PC-9 (cell line): Measurements from ENCODE around the gene HEPHL1. TPM values are rescaled to one million over a fixed set of nuclear protein-coding genes. Genes with fewer than 3 reads are reported as not detected.

Source experiments
- BruUV-seq: library from RNA; stranded (reverse); fragments of 400-500 nt; replicated peaks from 2 replicates; lab custom pipeline; 2021; lab: Mats Ljungman, UMichigan
- CTCF ChIA-PET: fragments of 300-600 bp; sonication (Branson Sonifier 250); formaldehyde crosslinking; loops from one replicate; lab custom pipeline; 2022; ENCODE audit warnings: antibody characterized with exemption; lab: Charles Lee
- POLR2A ChIA-PET: fragments of 300-600 bp; sonication (Branson Sonifier 250); formaldehyde crosslinking; loops from one replicate; lab custom pipeline; 2022; ENCODE audit warnings: antibody characterized with exemption; ENCODE audit not compliant: unreplicated experiment; lab: Charles Lee
- DNase-seq, 2 experiments: peaks; one replicate each; pipeline versions ENCODE4 v3.0.0 to v3.0.0-alpha.2; 2015 to 2022; ENCODE audit warnings: mixed read lengths in 1 of 2
- H2AFZ ChIP-seq: fragments of 200-600 bp; sonication (generic); 2 replicates; pipeline ENCODE4 v1.8.1; 2017; ENCODE audit warnings: antibody characterized with exemption
- H3F3A ChIP-seq: fragments of 200-600 bp; sonication (generic); 2 replicates; pipeline ENCODE4 v1.8.1; 2017; ENCODE audit warnings: antibody characterized with exemption, mild to moderate bottlenecking, low read depth; ENCODE audit not compliant: insufficient read depth
- H3K27ac ChIP-seq: fragments of 200-600 bp; sonication (generic); 2 replicates; pipeline ENCODE4 v1.6.1; 2016; ENCODE audit warnings: mixed run types
- H3K27me3 ChIP-seq: fragments of 200-600 bp; sonication (generic); 2 replicates; pipeline ENCODE4 v1.6.1; 2016; ENCODE audit warnings: low read depth, mixed run types; ENCODE audit not compliant: insufficient read depth
- H3K36me3 ChIP-seq: fragments of 200-600 bp; sonication (generic); 2 replicates; pipeline ENCODE4 v1.6.1; 2016; ENCODE audit warnings: low read depth, mixed run types
- H3K4me1 ChIP-seq: fragments of 200-600 bp; sonication (generic); replicated peaks from 2 replicates; pipeline ENCODE4 v1.6.1; 2016; ENCODE audit warnings: mixed run types; ENCODE audit not compliant: insufficient read depth
- H3K4me2 ChIP-seq: fragments of 200-600 bp; sonication (generic); 2 replicates; pipeline ENCODE4 v1.6.1; 2017; ENCODE audit warnings: mixed run types
- H3K4me3 ChIP-seq: fragments of 200-600 bp; sonication (generic); 2 replicates; pipeline ENCODE4 v1.6.1; 2016; ENCODE audit warnings: mixed run types
- H3K79me2 ChIP-seq: fragments of 200-600 bp; sonication (generic); 2 replicates; pipeline ENCODE4 v1.6.1; 2017; ENCODE audit warnings: low read depth, mixed run types
- H3K9me2 ChIP-seq: fragments of 200-600 bp; sonication (generic); 2 replicates; pipeline ENCODE4 v1.8.1; 2017; ENCODE audit warnings: mild to moderate bottlenecking; ENCODE audit not compliant: insufficient read depth
- H3K9me3 ChIP-seq: fragments of 200-600 bp; sonication (generic); 2 replicates; pipeline ENCODE4 v1.8.1; 2016; ENCODE audit warnings: low read depth; ENCODE audit not compliant: insufficient read depth
- H4K20me1 ChIP-seq: fragments of 200-600 bp; sonication (generic); 2 replicates; pipeline ENCODE4 v1.8.1; 2017; ENCODE audit not compliant: insufficient read depth
- EZH2 ChIP-seq: fragments of 200-600 bp; sonication (generic); IDR thresholded peaks from 2 replicates; pipeline ENCODE4 v1.8.0; 2017; ENCODE audit warnings: antibody characterized with exemption, low read depth
- intact Hi-C: fragments of 100-400 bp; cut with micrococcal nuclease; formaldehyde crosslinking; loops from one replicate; pipeline ENCODE4 v1.10.0; 2022; ENCODE audit not compliant: unreplicated experiment
- total RNA-seq: library from RNA; stranded (reverse); gene quantifications from 2 replicates; pipeline ENCODE4 v1.2.3, GENCODE V29; 2021
- TF ChIP-seq, protein P1 (sequence below): fragments of 200-600 bp; sonication (generic); conservative IDR thresholded peaks from 2 replicates; pipeline ENCODE4 v1.6.1; 2017; ENCODE audit warnings: mixed run types, antibody characterized with exemption, mild to moderate bottlenecking, moderate library complexity

Gene HEPHL1
- total RNA-seq, 1 experiment from 2014 or later: not detected

DNA sequence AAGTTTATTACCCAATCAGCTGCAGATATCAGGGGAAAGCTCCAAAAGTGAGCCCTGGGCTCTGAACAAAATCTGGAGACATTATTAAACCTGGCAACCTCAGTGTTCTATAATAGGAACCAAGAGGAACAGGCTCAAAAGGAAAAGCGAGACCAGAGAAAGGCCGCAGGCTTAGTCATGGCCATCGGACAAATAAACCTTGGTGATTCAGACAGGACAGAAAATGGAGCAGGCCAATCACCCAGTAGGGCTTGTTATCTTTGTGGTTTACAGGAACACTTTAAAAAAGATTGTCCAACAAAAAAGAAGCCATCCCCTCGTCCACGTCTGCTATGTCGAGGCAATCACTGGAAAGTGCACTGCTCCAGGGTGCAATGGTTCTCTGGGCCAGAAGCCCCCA is 99.8 kb downstream of the HEPHL1 start:
- CTCF ChIA-PET: no interaction called here
- Histone ChIP-seq H3K4me1 (peaks cover 9% of the 10 kb centered on the region), H3K36me3 (no peaks in the 10 kb centered on the region), H3K4me3 (no peak overlapping the region), H3K27ac (no peak overlapping the region), H3K4me2 (no peak overlapping the region), H3K9me3 (no peaks in the 10 kb centered on the region), H2AFZ (no peak overlapping the region), H4K20me1 (no peaks in the 10 kb centered on the region), H3K27me3 (no peaks in the 10 kb centered on the region), H3K79me2 (no peaks in the 10 kb centered on the region), H3F3A (no peaks in the 10 kb centered on the region), H3K9me2 (no peaks in the 10 kb centered on the region)
- DNase-seq: no peak
- no peak for TF ChIP-seq EZH2
- TF ChIP-seq, protein P1, sequence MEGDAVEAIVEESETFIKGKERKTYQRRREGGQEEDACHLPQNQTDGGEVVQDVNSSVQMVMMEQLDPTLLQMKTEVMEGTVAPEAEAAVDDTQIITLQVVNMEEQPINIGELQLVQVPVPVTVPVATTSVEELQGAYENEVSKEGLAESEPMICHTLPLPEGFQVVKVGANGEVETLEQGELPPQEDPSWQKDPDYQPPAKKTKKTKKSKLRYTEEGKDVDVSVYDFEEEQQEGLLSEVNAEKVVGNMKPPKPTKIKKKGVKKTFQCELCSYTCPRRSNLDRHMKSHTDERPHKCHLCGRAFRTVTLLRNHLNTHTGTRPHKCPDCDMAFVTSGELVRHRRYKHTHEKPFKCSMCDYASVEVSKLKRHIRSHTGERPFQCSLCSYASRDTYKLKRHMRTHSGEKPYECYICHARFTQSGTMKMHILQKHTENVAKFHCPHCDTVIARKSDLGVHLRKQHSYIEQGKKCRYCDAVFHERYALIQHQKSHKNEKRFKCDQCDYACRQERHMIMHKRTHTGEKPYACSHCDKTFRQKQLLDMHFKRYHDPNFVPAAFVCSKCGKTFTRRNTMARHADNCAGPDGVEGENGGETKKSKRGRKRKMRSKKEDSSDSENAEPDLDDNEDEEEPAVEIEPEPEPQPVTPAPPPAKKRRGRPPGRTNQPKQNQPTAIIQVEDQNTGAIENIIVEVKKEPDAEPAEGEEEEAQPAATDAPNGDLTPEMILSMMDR: no peak
- no TSS peak for BruUV-seq
- intact Hi-C loops: no loop called here
- POLR2A ChIA-PET: no interaction called here

DNA sequence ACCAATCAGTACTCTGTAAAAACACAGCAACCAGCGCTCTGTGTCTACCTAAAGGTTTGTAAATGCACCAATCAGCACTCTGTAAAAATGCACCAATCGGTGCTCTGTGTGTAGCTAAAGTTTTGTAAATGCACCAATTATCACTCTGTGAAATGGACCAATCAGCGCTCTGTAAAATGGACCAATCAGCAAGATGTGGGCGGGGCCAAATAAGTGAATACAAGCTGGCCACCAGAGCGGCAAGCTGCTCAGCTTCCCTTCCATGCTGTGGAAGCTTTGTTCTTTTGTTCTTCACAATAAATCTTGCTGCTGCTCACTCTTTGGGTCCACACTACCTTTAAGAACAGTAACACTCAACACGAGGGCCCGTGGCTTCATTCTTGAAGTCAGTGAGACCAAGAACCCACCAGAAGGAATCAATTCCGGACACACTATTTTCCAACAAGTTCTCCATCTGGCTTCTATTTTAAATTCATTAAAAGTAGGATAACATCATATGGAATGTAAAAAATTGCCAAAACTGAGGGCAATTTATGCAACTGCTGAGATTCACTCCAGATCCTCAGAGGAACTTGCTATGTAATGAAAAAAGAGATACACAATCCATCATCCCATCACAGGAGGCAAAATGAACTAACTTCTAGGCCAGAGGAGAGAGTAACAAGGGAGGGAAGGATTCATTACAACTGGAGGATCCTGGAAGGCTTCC is 104.4 kb downstream of the HEPHL1 start:
- POLR2A ChIA-PET: no interaction called here
- TF ChIP-seq EZH2: no peak
- TF ChIP-seq, protein P1: no peak
- no peaks in the 10 kb centered on the region for H3K9me2 ChIP-seq
- CTCF ChIA-PET: no interaction called here
- no peaks in the 10 kb centered on the region for H3K27me3 ChIP-seq
- H3K4me2 ChIP-seq: no peak overlapping the region
- no peak overlapping the region for H3K4me3 ChIP-seq
- no peak overlapping the region for H3K27ac ChIP-seq
- peaks cover 25% of the 10 kb centered on the region for H3K4me1 ChIP-seq
- intact Hi-C loops: loop anchor here (5.0 kb wide), 1 partner anchor 367 kb away; the partner anchor contains the start of genes ANKRD49 and MRE11
- H3K9me3 ChIP-seq: no peaks in the 10 kb centered on the region
- no peaks in the 10 kb centered on the region for H4K20me1 ChIP-seq
- no TSS peak for BruUV-seq
- no peak for DNase-seq
- peaks cover 29% of the 10 kb centered on the region for H3F3A ChIP-seq
- peaks cover 36% of the 10 kb centered on the region for H3K79me2 ChIP-seq
- no peak overlapping the region for H2AFZ ChIP-seq
- no peaks in the 10 kb centered on the region for H3K36me3 ChIP-seq

DNA sequence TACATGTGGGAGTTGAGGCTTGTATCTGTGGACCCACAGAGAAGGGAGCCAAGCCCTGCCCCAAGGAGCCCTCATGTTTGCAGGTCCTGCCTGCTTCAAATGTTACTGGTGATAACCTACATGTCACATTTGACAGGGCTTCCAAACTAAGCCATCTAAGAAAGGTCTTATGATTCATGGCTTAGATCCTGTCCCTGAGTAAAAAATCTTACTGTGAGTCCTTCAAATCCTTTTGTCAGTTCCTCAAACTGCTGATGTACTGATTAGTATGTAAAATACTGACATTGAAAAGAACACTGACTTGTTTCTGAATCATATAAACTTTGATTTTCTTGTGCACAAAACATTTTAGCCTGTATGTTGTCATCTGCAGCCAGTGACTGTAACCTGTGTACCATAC is 106.5 kb downstream of the HEPHL1 start:
- no TSS peak for BruUV-seq
- POLR2A ChIA-PET: interaction anchor here (0.6 kb wide), 2 partner anchors 19 to 468 kb away, joined by 3 to 9 read pairs; no protein-coding TSS in a partner anchor
- H3K27me3 ChIP-seq: no peaks in the 10 kb centered on the region
- CTCF ChIA-PET: no interaction called here
- intact Hi-C loops: loop anchor here (1.0 to 5.0 kb wide), 2 partner anchors 25 to 365 kb away; partner anchors contain the start of genes ANKRD49 and MRE11
- H3K36me3 ChIP-seq: no peaks in the 10 kb centered on the region
- H3K4me1 ChIP-seq: peaks cover 46% of the 10 kb centered on the region
- peaks cover 41% of the 10 kb centered on the region for H3F3A ChIP-seq
- H3K9me2 ChIP-seq: no peaks in the 10 kb centered on the region
- H4K20me1 ChIP-seq: no peaks in the 10 kb centered on the region
- no peak for DNase-seq
- peak overlapping the region; percentile 94 for H3K4me2 ChIP-seq
- TF ChIP-seq, protein P1: no peak
- TF ChIP-seq EZH2: no peak
- peak overlapping the region; percentile 86 for H3K27ac ChIP-seq
- peak overlapping the region; percentile 92 for H3K4me3 ChIP-seq
- no peaks in the 10 kb centered on the region for H3K9me3 ChIP-seq
- peaks cover 57% of the 10 kb centered on the region for H3K79me2 ChIP-seq
- H2AFZ ChIP-seq: peak overlapping the region; percentile 93; the same call in 1 of the 2 replicates
